ENCODE results near the gene NCAN.

NCAN gene

GRCh38 chr19:19263886-19264487 lies 52.2 kb downstream of the NCAN start:
- H3K27me3 ChIP-seq (ENCODE audit: control insufficient read depth in 1 of 2, insufficient read depth in 1 of 2, low read length in 2 of 2) = peaks cover 42 to 54% of the 10 kb centered on the region in 2 experiments
- no peak overlapping the region for H3K18ac ChIP-seq (ENCODE audit: low read depth in 1 of 2, low read length in 2 of 2)
- no peak overlapping the region for H3K9ac ChIP-seq (ENCODE audit: low read length)
- H3K4ac ChIP-seq (ENCODE audit: low read depth in 1 of 2, low read length in 2 of 2) = no peak overlapping the region
- H4K8ac ChIP-seq (ENCODE audit: low read length) = no peak overlapping the region
- no peaks in the 10 kb centered on the region for H3K36me3 ChIP-seq (ENCODE audit: control insufficient read depth in 1 of 2, insufficient read depth in 2 of 2, low read depth in 1 of 2, low read length in 2 of 2)
- no peak overlapping the region for H2AFZ ChIP-seq (ENCODE audit: low read depth, low read length)
- H2BK15ac ChIP-seq (ENCODE audit: low read depth, poor library complexity, severe bottlenecking) = no peak overlapping the region
- H3K79me1 ChIP-seq (replicated peaks; ENCODE audit: low read length, poor library complexity, severe bottlenecking) = no peaks in the 10 kb centered on the region
- H3K9me3 ChIP-seq (ENCODE audit: control insufficient read depth, low read length) = peaks cover 7% of the 10 kb centered on the region
- whole genome bisulfite sequencing = 78% methylated on average over 5 of the region's 7 CpGs
- no peak overlapping the region for H3K14ac ChIP-seq (ENCODE audit: low read length in 2 of 2)
- H3K27ac ChIP-seq (ENCODE audit: low read length, poor library complexity, severe bottlenecking) = no peak overlapping the region
- DNase-seq = no peak
- no peak overlapping the region for H3K4me3 ChIP-seq (ENCODE audit: insufficient read depth in 1 of 2, low read depth in 1 of 2, low read length in 2 of 2)
- no peak overlapping the region for H3K4me2 ChIP-seq (ENCODE audit: low read length, poor library complexity, severe bottlenecking)
- no peak overlapping the region for H2BK5ac ChIP-seq (ENCODE audit: low read depth, low read length, poor library complexity, severe bottlenecking)
- H2AK5ac ChIP-seq (ENCODE audit: low read length, severe bottlenecking) = no peak overlapping the region
- H4K91ac ChIP-seq (ENCODE audit: low read length) = no peak overlapping the region
- H3K23ac ChIP-seq (ENCODE audit: low read length in 2 of 2) = no peak overlapping the region
- H3K4me1 ChIP-seq (ENCODE audit: control insufficient read depth, insufficient read depth, low read depth, low read length) = peaks cover 10% of the 10 kb centered on the region
- H2BK12ac ChIP-seq (ENCODE audit: low read length in 2 of 2) = no peak overlapping the region
- H2BK120ac ChIP-seq (ENCODE audit: low read depth, low read length) = no peak overlapping the region

GRCh38 chr19:19267305-19267704 lies 55.5 kb downstream of the NCAN start:
- no peak overlapping the region for H3K23ac ChIP-seq (ENCODE audit: low read length in 2 of 2)
- H2BK15ac ChIP-seq (ENCODE audit: low read depth, poor library complexity, severe bottlenecking) = no peak overlapping the region
- H3K9ac ChIP-seq (ENCODE audit: low read length) = no peak overlapping the region
- no peak overlapping the region for H2BK5ac ChIP-seq (ENCODE audit: low read depth, low read length, poor library complexity, severe bottlenecking)
- no peak overlapping the region for H3K18ac ChIP-seq (ENCODE audit: low read depth in 1 of 2, low read length in 2 of 2)
- H4K8ac ChIP-seq (ENCODE audit: low read length) = no peak overlapping the region
- H2AK5ac ChIP-seq (ENCODE audit: low read length, severe bottlenecking) = no peak overlapping the region
- no peak overlapping the region for H3K4ac ChIP-seq (ENCODE audit: low read depth in 1 of 2, low read length in 2 of 2)
- no peak overlapping the region for H3K4me2 ChIP-seq (ENCODE audit: low read length, poor library complexity, severe bottlenecking)
- peaks cover 2% of the 10 kb centered on the region for H3K79me1 ChIP-seq (replicated peaks; ENCODE audit: low read length, poor library complexity, severe bottlenecking)
- H4K91ac ChIP-seq (ENCODE audit: low read length) = no peak overlapping the region
- peaks cover 29 to 53% of the 10 kb centered on the region in 2 experiments for H3K27me3 ChIP-seq (ENCODE audit: control insufficient read depth in 1 of 2, insufficient read depth in 1 of 2, low read length in 2 of 2)
- H3K27ac ChIP-seq (ENCODE audit: low read length, poor library complexity, severe bottlenecking) = no peak overlapping the region
- H2BK12ac ChIP-seq (ENCODE audit: low read length in 2 of 2) = no peak overlapping the region
- H3K14ac ChIP-seq (ENCODE audit: low read length in 2 of 2) = no peak overlapping the region
- no peak overlapping the region for H2AFZ ChIP-seq (ENCODE audit: low read depth, low read length)
- peaks cover 0 to 4% of the 10 kb centered on the region in 2 experiments for H3K36me3 ChIP-seq (ENCODE audit: control insufficient read depth in 1 of 2, insufficient read depth in 2 of 2, low read depth in 1 of 2, low read length in 2 of 2)
- peaks cover under 1% of the 10 kb centered on the region for H3K4me1 ChIP-seq (ENCODE audit: control insufficient read depth, insufficient read depth, low read depth, low read length)
- H2BK120ac ChIP-seq (ENCODE audit: low read depth, low read length) = no peak overlapping the region
- H3K9me3 ChIP-seq (ENCODE audit: control insufficient read depth, low read length) = no peaks in the 10 kb centered on the region
- H3K4me3 ChIP-seq (ENCODE audit: insufficient read depth in 1 of 2, low read depth in 1 of 2, low read length in 2 of 2) = no peak overlapping the region
- WGBS = 94% methylated on average over 3 of the region's 3 CpGs
- no peak for DNase-seq

GRCh38 chr19:19268453-19269385 lies 57.0 kb downstream of the NCAN start:
- Histone ChIP-seq H3K14ac (ENCODE audit: low read length in 2 of 2) (no peak overlapping the region), H2BK5ac (ENCODE audit: low read depth, low read length, poor library complexity, severe bottlenecking) (no peak overlapping the region), H2BK12ac (ENCODE audit: low read length in 2 of 2) (no peak overlapping the region), H3K4me3 (ENCODE audit: insufficient read depth in 1 of 2, low read depth in 1 of 2, low read length in 2 of 2) (no peak overlapping the region), H3K79me1 (replicated peaks; ENCODE audit: low read length, poor library complexity, severe bottlenecking) (peaks cover 2% of the 10 kb centered on the region), H2AFZ (ENCODE audit: low read depth, low read length) (no peak overlapping the region), H3K27me3 (ENCODE audit: control insufficient read depth in 1 of 2, insufficient read depth in 1 of 2, low read length in 2 of 2) (peaks cover 17 to 49% of the 10 kb centered on the region in 2 experiments), H4K91ac (ENCODE audit: low read length) (no peak overlapping the region), H3K23ac (ENCODE audit: low read length in 2 of 2) (no peak overlapping the region), H3K9ac (ENCODE audit: low read length) (no peak overlapping the region), H4K8ac (ENCODE audit: low read length) (no peak overlapping the region), H3K36me3 (ENCODE audit: control insufficient read depth in 1 of 2, insufficient read depth in 2 of 2, low read depth in 1 of 2, low read length in 2 of 2) (peaks cover 0 to 4% of the 10 kb centered on the region in 2 experiments), H3K4me1 (ENCODE audit: control insufficient read depth, insufficient read depth, low read depth, low read length) (peaks cover 11% of the 10 kb centered on the region), H3K4me2 (ENCODE audit: low read length, poor library complexity, severe bottlenecking) (no peak overlapping the region), H3K18ac (ENCODE audit: low read depth in 1 of 2, low read length in 2 of 2) (no peak overlapping the region), H3K27ac (ENCODE audit: low read length, poor library complexity, severe bottlenecking) (no peak overlapping the region), H2AK5ac (ENCODE audit: low read length, severe bottlenecking) (no peak overlapping the region), H3K9me3 (ENCODE audit: control insufficient read depth, low read length) (no peaks in the 10 kb centered on the region), H2BK120ac (ENCODE audit: low read depth, low read length) (no peak overlapping the region), H3K4ac (ENCODE audit: low read depth in 1 of 2, low read length in 2 of 2) (no peak overlapping the region), H2BK15ac (ENCODE audit: low read depth, poor library complexity, severe bottlenecking) (no peak overlapping the region)
- no peak for DNase-seq
- 84% methylated on average over 10 of the region's 10 CpGs for WGBS

GRCh38 chr19:19269952-19270694 lies 58.4 kb downstream of the NCAN start:
- peaks cover 2% of the 10 kb centered on the region for H3K79me1 ChIP-seq (replicated peaks; ENCODE audit: low read length, poor library complexity, severe bottlenecking)
- no peak overlapping the region for H3K4me2 ChIP-seq (ENCODE audit: low read length, poor library complexity, severe bottlenecking)
- no peak overlapping the region for H2BK5ac ChIP-seq (ENCODE audit: low read depth, low read length, poor library complexity, severe bottlenecking)
- peaks cover 3 to 17% of the 10 kb centered on the region in 2 experiments for H3K36me3 ChIP-seq (ENCODE audit: control insufficient read depth in 1 of 2, insufficient read depth in 2 of 2, low read depth in 1 of 2, low read length in 2 of 2)
- H2BK15ac ChIP-seq (ENCODE audit: low read depth, poor library complexity, severe bottlenecking) = no peak overlapping the region
- no peak overlapping the region for H3K4me3 ChIP-seq (ENCODE audit: insufficient read depth in 1 of 2, low read depth in 1 of 2, low read length in 2 of 2)
- H4K8ac ChIP-seq (ENCODE audit: low read length) = no peak overlapping the region
- H3K9ac ChIP-seq (ENCODE audit: low read length) = no peak overlapping the region
- peaks cover 13% of the 10 kb centered on the region for H3K4me1 ChIP-seq (ENCODE audit: control insufficient read depth, insufficient read depth, low read depth, low read length)
- no peak overlapping the region for H3K27ac ChIP-seq (ENCODE audit: low read length, poor library complexity, severe bottlenecking)
- H2AK5ac ChIP-seq (ENCODE audit: low read length, severe bottlenecking) = no peak overlapping the region
- H3K23ac ChIP-seq (ENCODE audit: low read length in 2 of 2) = no peak overlapping the region
- H3K14ac ChIP-seq (ENCODE audit: low read length in 2 of 2) = no peak overlapping the region
- H2BK12ac ChIP-seq (ENCODE audit: low read length in 2 of 2) = no peak overlapping the region
- no peak overlapping the region for H4K91ac ChIP-seq (ENCODE audit: low read length)
- DNase-seq = no peak
- H3K18ac ChIP-seq (ENCODE audit: low read depth in 1 of 2, low read length in 2 of 2) = no peak overlapping the region
- no peak overlapping the region for H2BK120ac ChIP-seq (ENCODE audit: low read depth, low read length)
- H3K4ac ChIP-seq (ENCODE audit: low read depth in 1 of 2, low read length in 2 of 2) = no peak overlapping the region
- H3K9me3 ChIP-seq (ENCODE audit: control insufficient read depth, low read length) = no peaks in the 10 kb centered on the region
- WGBS = 79% methylated on average over 15 of the region's 18 CpGs
- peaks cover 12 to 46% of the 10 kb centered on the region in 2 experiments for H3K27me3 ChIP-seq (ENCODE audit: control insufficient read depth in 1 of 2, insufficient read depth in 1 of 2, low read length in 2 of 2)
- no peak overlapping the region for H2AFZ ChIP-seq (ENCODE audit: low read depth, low read length)

Measured in mesenchymal stem cell (in vitro differentiated cells and primary cell).